ENCODE data around the gene UCN. TPM values are rescaled to one million over a fixed set of nuclear protein-coding genes. Genes with fewer than 3 reads are reported as not detected.

The UCN gene
- total RNA-seq, 2 donors from 2014 or later: 2.9 TPM; not detected in 1

DNA sequence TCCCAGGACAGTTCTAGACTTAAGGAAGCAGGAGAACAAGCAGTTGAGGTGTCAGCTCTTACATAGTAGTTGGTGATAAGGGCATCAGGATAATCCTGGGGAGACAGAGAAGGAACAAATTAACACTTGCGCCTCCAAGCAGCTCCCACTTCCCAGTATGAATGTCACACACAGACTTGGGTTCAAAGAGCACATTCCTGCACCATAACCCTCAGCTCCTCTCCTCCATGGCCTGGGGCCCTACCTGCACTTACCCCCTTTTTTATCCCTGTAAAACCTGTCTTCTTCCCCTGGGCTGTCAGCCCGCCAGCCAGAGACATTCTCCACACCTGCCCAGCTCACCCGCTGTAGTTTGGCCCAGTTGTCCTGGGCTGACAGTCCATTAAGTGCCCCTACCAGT, 3.9 kb upstream of the UCN start:
- H3K9me3 ChIP-seq: no peaks in the 10 kb centered on the region
- intact Hi-C loops (cut with DNase I): no loop called here

DNA sequence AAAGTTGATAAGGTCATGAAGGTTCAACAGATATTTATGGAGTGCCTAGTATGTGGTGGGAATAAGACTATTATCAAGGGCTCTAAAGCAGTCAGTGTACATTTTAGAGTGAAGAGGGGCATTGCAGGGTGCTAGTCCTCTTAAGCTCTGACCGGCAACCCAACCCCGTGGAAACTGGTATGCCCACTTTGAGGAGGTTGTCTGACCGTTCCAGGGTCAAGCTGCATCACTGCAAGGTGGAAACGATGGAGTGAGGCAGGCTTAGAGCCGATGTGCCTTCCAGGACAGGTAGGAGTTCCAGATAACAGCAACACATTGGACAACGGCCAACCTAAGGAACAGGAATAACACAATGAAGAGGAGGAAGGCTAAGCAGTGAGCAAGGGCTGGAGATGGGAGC, 1.4 kb upstream of the UCN start:
- TF ChIP-seq POLR2A (IDR thresholded peaks at IDR 0.05): no peak
- TF ChIP-seq, protein P1, sequence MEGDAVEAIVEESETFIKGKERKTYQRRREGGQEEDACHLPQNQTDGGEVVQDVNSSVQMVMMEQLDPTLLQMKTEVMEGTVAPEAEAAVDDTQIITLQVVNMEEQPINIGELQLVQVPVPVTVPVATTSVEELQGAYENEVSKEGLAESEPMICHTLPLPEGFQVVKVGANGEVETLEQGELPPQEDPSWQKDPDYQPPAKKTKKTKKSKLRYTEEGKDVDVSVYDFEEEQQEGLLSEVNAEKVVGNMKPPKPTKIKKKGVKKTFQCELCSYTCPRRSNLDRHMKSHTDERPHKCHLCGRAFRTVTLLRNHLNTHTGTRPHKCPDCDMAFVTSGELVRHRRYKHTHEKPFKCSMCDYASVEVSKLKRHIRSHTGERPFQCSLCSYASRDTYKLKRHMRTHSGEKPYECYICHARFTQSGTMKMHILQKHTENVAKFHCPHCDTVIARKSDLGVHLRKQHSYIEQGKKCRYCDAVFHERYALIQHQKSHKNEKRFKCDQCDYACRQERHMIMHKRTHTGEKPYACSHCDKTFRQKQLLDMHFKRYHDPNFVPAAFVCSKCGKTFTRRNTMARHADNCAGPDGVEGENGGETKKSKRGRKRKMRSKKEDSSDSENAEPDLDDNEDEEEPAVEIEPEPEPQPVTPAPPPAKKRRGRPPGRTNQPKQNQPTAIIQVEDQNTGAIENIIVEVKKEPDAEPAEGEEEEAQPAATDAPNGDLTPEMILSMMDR (IDR thresholded peaks at IDR 0.05): no peak
- no peak for DNase-seq

More for the DNA sequence above, 3.9 kb upstream of the UCN start:
- WGBS, 2 donors: 92 to 100% methylated on average over 3 of the region's 3 CpGs
- Histone ChIP-seq H3K4me1 (peaks cover 24% of the 10 kb centered on the region), H3K27ac (no peak overlapping the region), H3K27me3 (peaks cover 0 to 15% of the 10 kb centered on the region in 2 donors), H3K4me3 (no peak overlapping the region), H3K36me3 (replicated peaks in 1 of 2; ENCODE audit: insufficient read depth in 1 of 2, low read depth in 2 of 2) (no peaks in the 10 kb centered on the region)
- TF ChIP-seq, protein P1 (IDR thresholded peaks at IDR 0.05): no peak
- no peak for TF ChIP-seq POLR2A (IDR thresholded peaks at IDR 0.05)
- ATAC-seq (no peak), DNase-seq (no peak)

DNA sequence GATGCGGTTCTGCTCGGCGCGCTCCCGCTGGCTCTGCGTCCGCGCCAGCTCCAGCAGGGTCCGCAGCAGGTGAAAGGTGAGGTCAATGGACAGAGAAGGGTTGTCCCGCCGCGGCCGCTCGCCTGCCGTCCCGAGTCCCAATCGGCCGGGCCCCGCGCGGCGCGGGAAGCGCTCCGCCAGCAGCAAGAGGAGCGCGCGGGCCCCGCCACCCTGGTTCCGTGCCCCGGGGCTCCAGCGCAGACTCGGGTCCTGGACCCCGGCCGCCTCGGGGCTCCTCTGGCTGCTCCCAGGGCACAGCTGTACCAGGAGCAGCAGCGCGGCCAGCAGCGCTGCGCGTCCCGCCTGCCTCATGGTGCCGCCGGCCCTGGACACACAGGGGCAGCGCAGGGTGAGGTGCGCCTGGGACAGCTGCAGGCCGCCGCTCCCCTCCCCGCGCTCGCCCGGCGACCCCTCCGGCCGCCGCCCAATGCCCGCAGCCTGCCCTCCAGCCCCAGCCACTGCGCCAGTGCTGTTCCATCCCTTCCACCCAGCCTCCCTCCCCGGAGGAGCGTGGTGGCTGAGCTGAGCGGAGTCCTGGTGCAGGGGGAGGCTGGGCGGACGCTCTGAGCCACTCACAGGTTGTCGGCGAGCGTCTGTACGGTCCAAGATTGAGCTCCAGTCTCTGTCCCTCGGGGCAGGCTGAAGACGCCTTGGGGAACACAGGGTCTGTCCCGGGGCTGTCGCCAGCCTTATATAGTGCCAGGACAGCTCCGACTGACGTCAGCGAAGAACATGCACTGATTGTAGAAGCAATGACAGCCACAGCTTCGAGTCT, 493 bp downstream of the UCN start:
- Histone ChIP-seq H3K27me3 (peaks cover 0 to 25% of the 10 kb centered on the region in 2 donors), H3K4me1 (peaks cover 29% of the 10 kb centered on the region), H3K27ac (no peak overlapping the region), H3K4me3 (no peak overlapping the region), H3K9me3 (no peaks in the 10 kb centered on the region), H3K36me3 (replicated peaks in 1 of 2; ENCODE audit: insufficient read depth in 1 of 2, low read depth in 2 of 2) (no peaks in the 10 kb centered on the region)
- intact Hi-C loops (cut with DNase I): loop anchor here (10.0 kb wide), 1 partner anchor 213 kb away; no protein-coding TSS in a partner anchor
- WGBS, 2 donors: 13 to 20% methylated on average over 1 to 72 of the region's 75 CpGs
- TF ChIP-seq, protein P1 (IDR thresholded peaks at IDR 0.05): no peak
- DNase-seq (peak in 1 of 4 donors; percentile 20), ATAC-seq (no peak)

More for the DNA sequence above, 1.4 kb upstream of the UCN start:
- no peak for ATAC-seq
- intact Hi-C loops (cut with DNase I): loop anchor here (10.0 kb wide), 1 partner anchor 215 kb away; no protein-coding TSS in a partner anchor
- 59 to 62% methylated on average over 6 of the region's 6 CpGs for WGBS, 2 donors
- Histone ChIP-seq H3K27me3 (peaks cover 0 to 25% of the 10 kb centered on the region in 2 donors), H3K9me3 (no peaks in the 10 kb centered on the region), H3K4me1 (peaks cover 25% of the 10 kb centered on the region), H3K4me3 (no peak overlapping the region), H3K27ac (no peak overlapping the region), H3K36me3 (replicated peaks in 1 of 2; ENCODE audit: insufficient read depth in 1 of 2, low read depth in 2 of 2) (no peaks in the 10 kb centered on the region)

DNA sequence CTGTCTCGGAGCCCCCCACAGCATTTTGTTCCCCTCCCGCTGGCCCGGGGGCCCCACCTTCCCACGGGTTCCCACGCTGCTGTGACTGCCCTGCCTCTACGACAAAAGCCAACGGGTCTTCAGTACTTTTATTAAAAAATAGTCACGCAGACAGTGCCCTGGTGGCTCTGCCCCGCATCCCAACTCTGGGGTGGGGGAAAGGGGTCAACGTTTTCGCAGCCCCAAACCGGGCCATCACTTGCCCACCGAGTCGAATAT, 1.0 kb downstream of the UCN start:
- no peak for DNase-seq
- ATAC-seq: no peak
- TF ChIP-seq, protein P1 (IDR thresholded peaks at IDR 0.05): no peak
- no peak for TF ChIP-seq POLR2A (IDR thresholded peaks at IDR 0.05)
- 11 to 27% methylated on average over 3 to 14 of the region's 14 CpGs for WGBS, 2 donors
- Histone ChIP-seq H3K4me1 (peaks cover 29% of the 10 kb centered on the region), H3K36me3 (replicated peaks in 1 of 2; ENCODE audit: insufficient read depth in 1 of 2, low read depth in 2 of 2) (no peaks in the 10 kb centered on the region), H3K9me3 (no peaks in the 10 kb centered on the region), H3K27ac (no peak overlapping the region), H3K4me3 (no peak overlapping the region), H3K27me3 (peaks cover 0 to 25% of the 10 kb centered on the region in 2 donors)
- intact Hi-C loops (cut with DNase I): loop anchor here (10.0 kb wide), 1 partner anchor 212 kb away; no protein-coding TSS in a partner anchor
